Lower leg skin (tissue), 4 donors: ENCODE measurements around the gene NCS1. TPM values are rescaled to one million over a fixed set of nuclear protein-coding genes. Genes with fewer than 3 reads are reported as not detected.

Experiments
- DNase-seq, 2 donors: peaks; one replicate each; pipeline ENCODE4 v3.0.0-alpha.2; 2019; ENCODE audit warnings: low spot score in 2 of 2
- H3K4me3 ChIP-seq: fragments of 200-600 bp; sonication (generic); 2 replicates; pipeline ENCODE4 v1.5.1; 2017; ENCODE audit warnings: mild to moderate bottlenecking, low read depth; ENCODE audit not compliant: poor library complexity, severe bottlenecking
- CTCF ChIP-seq, 3 donors: fragments of 450-650 bp; IDR thresholded peaks; one replicate each; pipeline ENCODE4 v1.5.1; 2016; ENCODE audit warnings: antibody characterized with exemption in 3 of 3, mild to moderate bottlenecking in 3 of 3, moderate library complexity in 2 of 3
- POLR2A ChIP-seq, 2 donors: fragments of 450-650 bp; IDR thresholded peaks; one replicate each; pipeline ENCODE4 v1.6.1; 2016 to 2017; ENCODE audit warnings: antibody characterized with exemption in 2 of 2, mild to moderate bottlenecking in 1 of 2, moderate library complexity in 1 of 2
- WGBS, 2 donors: methylation state at CpG; one replicate each; pipeline ENCODE4 v1.1.5; 2018; 5-methylcytosine and 5-hydroxymethylcytosine counted together
- intact Hi-C: fragments of 100-400 bp; cut with DNase I; formaldehyde crosslinking; loops from one replicate; pipeline ENCODE4 v1.15.0; 2023; ENCODE audit warnings: low total_unique reads
- total RNA-seq, 4 donors: library from RNA; depleted of rRNA; stranded (reverse); fragments of >200 nt; gene quantifications; one replicate each; pipeline ENCODE4 v1.1.0, GENCODE V29; 2016

The NCS1 gene
- total RNA-seq, 4 donors from 2014 or later: 14.4 to 25.2 (median 20.7) TPM

- intact Hi-C loops: no loop called here
- H3K4me3 ChIP-seq: no peak overlapping the region
- 34 to 52% methylated on average over 16 to 17 of the region's 17 CpGs for WGBS, 2 donors
- no peak for DNase-seq
- TF ChIP-seq CTCF (IDR thresholded peaks at IDR 0.05) (no peak), POLR2A (IDR thresholded peaks at IDR 0.05) (no peak)
Measured at GRCh38 chr9:130200038-130200849, 28.0 kb downstream of the NCS1 start.

- intact Hi-C loops: no loop called here
- WGBS, 2 donors: 58 to 59% methylated on average over 12 of the region's 12 CpGs
- TF ChIP-seq CTCF (IDR thresholded peaks at IDR 0.05): no peak
- no peak for TF ChIP-seq POLR2A (IDR thresholded peaks at IDR 0.05)
- no peak overlapping the region for H3K4me3 ChIP-seq
- DNase-seq: no peak
Measured at GRCh38 chr9:130201399-130201873, 29.2 kb downstream of the NCS1 start.

GRCh38 chr9:130201974-130202373, 29.8 kb downstream of the NCS1 start:
- intact Hi-C loops: no loop called here
- TF ChIP-seq POLR2A (IDR thresholded peaks at IDR 0.05) (no peak), CTCF (IDR thresholded peaks at IDR 0.05) (no peak)
- WGBS, 2 donors: 84 to 87% methylated on average over 8 of the region's 8 CpGs
- H3K4me3 ChIP-seq: no peak overlapping the region
- DNase-seq: no peak

GRCh38 chr9:130204341-130204740, 32.1 kb downstream of the NCS1 start:
- DNase-seq: no peak
- intact Hi-C loops: no loop called here
- H3K4me3 ChIP-seq: no peak overlapping the region
- WGBS, 2 donors: 88 to 90% methylated on average over 5 of the region's 5 CpGs
- TF ChIP-seq CTCF (IDR thresholded peaks at IDR 0.05): no peak
- TF ChIP-seq POLR2A (IDR thresholded peaks at IDR 0.05): no peak

- WGBS, 2 donors: 83 to 89% methylated on average over 12 of the region's 12 CpGs
- intact Hi-C loops: no loop called here
- no peak for DNase-seq
- no peak overlapping the region for H3K4me3 ChIP-seq
- TF ChIP-seq POLR2A (IDR thresholded peaks at IDR 0.05): no peak
- TF ChIP-seq CTCF (IDR thresholded peaks at IDR 0.05): no peak
Measured at GRCh38 chr9:130204959-130205358, 32.8 kb downstream of the NCS1 start.
